Esophagus (tissue), 2 donors: ENCODE results near the gene EMP1. TPM values are rescaled to one million over a fixed set of nuclear protein-coding genes. Genes with fewer than 3 reads are reported as not detected.

ENCODE experiments used
- H3K27ac ChIP-seq, 2 donors: one replicate each; pipeline ENCODE4 v1.5.1; 2013; ENCODE audit warnings: low read depth in 2 of 2, mild to moderate bottlenecking in 2 of 2, inconsistent platforms in 1 of 2, low read length in 1 of 2, moderate library complexity in 1 of 2
- H3K27me3 ChIP-seq, 2 donors: one replicate each; pipeline ENCODE4 v1.6.1; 2013; ENCODE audit warnings: low read length in 2 of 2, control low read depth in 1 of 2, mild to moderate bottlenecking in 1 of 2; ENCODE audit not compliant: insufficient read depth in 2 of 2, control insufficient read depth in 1 of 2
- H3K36me3 ChIP-seq, 2 donors: one replicate each; pipeline ENCODE4 v1.6.1; 2013; ENCODE audit warnings: low read length in 1 of 2; ENCODE audit not compliant: control insufficient read depth in 2 of 2, insufficient read depth in 2 of 2
- H3K4me1 ChIP-seq, 2 donors: one replicate each; pipeline ENCODE4 v1.6.1; 2013; ENCODE audit warnings: low read length in 1 of 2; ENCODE audit not compliant: control insufficient read depth in 2 of 2, insufficient read depth in 2 of 2
- H3K4me3 ChIP-seq, 2 donors: one replicate each; pipeline ENCODE4 v1.5.1; 2013; ENCODE audit warnings: low read length in 2 of 2, mild to moderate bottlenecking in 2 of 2, low read depth in 1 of 2, moderate library complexity in 1 of 2
- H3K9me3 ChIP-seq, 2 donors: one replicate each; pipeline ENCODE4 v1.6.1; 2013; ENCODE audit warnings: mild to moderate bottlenecking in 2 of 2, low read depth in 1 of 2, low read length in 1 of 2, moderate library complexity in 1 of 2; ENCODE audit not compliant: control insufficient read depth in 2 of 2, insufficient read depth in 1 of 2
- WGBS, 2 donors: extraction: QIAGEN DNeasy Blood & Tissue Kit; methylation state at CpG; one replicate each; pipeline ENCODE4 v1.1.7; 2013; 5-methylcytosine and 5-hydroxymethylcytosine counted together
- polyA plus RNA-seq, 2 donors: library from polyadenylated mRNA; stranded (reverse); fragments of 200-250 nt; gene quantifications; one replicate each; pipeline ENCODE4 v1.2.3, GENCODE V29; 2013
- donor health status: healthy with polysubstance abuse.
- donor health status: Bipolar disorder and iron deficiency.

Gene EMP1
- polyA plus RNA-seq, 2 donors: 1,597 to 1,599 TPM

GRCh38 chr12:13156277-13156676 is 40.2 kb upstream of the EMP1 start:
- no peaks in the 10 kb centered on the region for H3K9me3 ChIP-seq
- H3K27me3 ChIP-seq: no peaks in the 10 kb centered on the region
- peaks cover 0 to 4% of the 10 kb centered on the region in 2 donors for H3K4me1 ChIP-seq
- 71 to 72% methylated on average over 2 of the region's 2 CpGs for WGBS, 2 donors
- H3K36me3 ChIP-seq: no peaks in the 10 kb centered on the region
- no peak overlapping the region for H3K27ac ChIP-seq
- no peak overlapping the region for H3K4me3 ChIP-seq

GRCh38 chr12:13161172-13161571 is 35.4 kb upstream of the EMP1 start:
- no peaks in the 10 kb centered on the region for H3K9me3 ChIP-seq
- no peaks in the 10 kb centered on the region for H3K27me3 ChIP-seq
- WGBS, 2 donors: 71 to 73% methylated on average over 3 of the region's 3 CpGs
- no peak overlapping the region for H3K4me3 ChIP-seq
- no peak overlapping the region for H3K27ac ChIP-seq
- no peaks in the 10 kb centered on the region for H3K36me3 ChIP-seq
- H3K4me1 ChIP-seq: peaks cover 0 to 5% of the 10 kb centered on the region in 2 donors

DNA sequence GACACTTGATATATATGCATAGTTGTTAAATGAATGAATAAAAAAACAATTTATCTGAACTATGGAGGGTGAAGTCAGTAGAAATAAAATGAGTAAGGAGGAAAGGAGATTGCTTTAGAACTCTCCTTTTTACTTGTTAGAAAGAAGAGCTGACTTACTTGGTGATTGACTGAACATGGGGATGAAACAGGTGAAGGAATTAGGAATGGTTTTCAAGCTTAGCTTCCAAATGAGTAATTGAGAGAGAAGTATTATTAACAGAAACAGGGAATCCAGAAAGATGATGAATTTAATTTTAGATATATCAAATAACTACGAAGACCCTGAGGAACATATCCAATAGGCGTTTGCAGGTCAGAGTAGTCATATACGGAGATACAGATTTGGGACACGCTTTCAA is 33.6 kb upstream of the EMP1 start:
- H3K4me1 ChIP-seq: peaks cover 0 to 7% of the 10 kb centered on the region in 2 donors
- H3K9me3 ChIP-seq: no peaks in the 10 kb centered on the region
- H3K4me3 ChIP-seq: no peak overlapping the region
- H3K27me3 ChIP-seq: no peaks in the 10 kb centered on the region
- H3K27ac ChIP-seq: no peak overlapping the region
- H3K36me3 ChIP-seq: no peaks in the 10 kb centered on the region
- WGBS, 2 donors: 97% methylated on average over 4 of the region's 4 CpGs

- no peaks in the 10 kb centered on the region for H3K36me3 ChIP-seq
- peaks cover 0 to 7% of the 10 kb centered on the region in 2 donors for H3K4me1 ChIP-seq
- 70 to 77% methylated on average over 8 of the region's 8 CpGs for WGBS, 2 donors
- no peaks in the 10 kb centered on the region for H3K9me3 ChIP-seq
- no peak overlapping the region for H3K4me3 ChIP-seq
- peak overlapping the region; percentile 78 to 92 for H3K27ac ChIP-seq
- H3K27me3 ChIP-seq: no peaks in the 10 kb centered on the region
Observed at GRCh38 chr12:13163868-13164635, 32.5 kb upstream of the EMP1 start.

- no peak overlapping the region for H3K4me3 ChIP-seq
Observed at GRCh38 chr12:13164921-13165616, 31.5 kb upstream of the EMP1 start.

GRCh38 chr12:13165617-13166041 is 30.9 kb upstream of the EMP1 start:
- Histone ChIP-seq H3K36me3 (no peaks in the 10 kb centered on the region), H3K27me3 (no peaks in the 10 kb centered on the region), H3K9me3 (no peaks in the 10 kb centered on the region), H3K4me1 (peaks cover 0 to 7% of the 10 kb centered on the region in 2 donors), H3K27ac (peak overlapping the region; percentile 92 to 96), H3K4me3 (no peak overlapping the region)
- WGBS, 2 donors: 9 to 17% methylated on average over 3 of the region's 3 CpGs

More at GRCh38 chr12:13164921-13165616, 31.5 kb upstream of the EMP1 start:
- 54 to 68% methylated on average over 5 of the region's 5 CpGs for WGBS, 2 donors
- Histone ChIP-seq H3K27ac (peak overlapping the region; percentile 92 to 96), H3K36me3 (no peaks in the 10 kb centered on the region), H3K27me3 (no peaks in the 10 kb centered on the region), H3K4me1 (peaks cover 0 to 7% of the 10 kb centered on the region in 2 donors), H3K9me3 (no peaks in the 10 kb centered on the region)

DNA sequence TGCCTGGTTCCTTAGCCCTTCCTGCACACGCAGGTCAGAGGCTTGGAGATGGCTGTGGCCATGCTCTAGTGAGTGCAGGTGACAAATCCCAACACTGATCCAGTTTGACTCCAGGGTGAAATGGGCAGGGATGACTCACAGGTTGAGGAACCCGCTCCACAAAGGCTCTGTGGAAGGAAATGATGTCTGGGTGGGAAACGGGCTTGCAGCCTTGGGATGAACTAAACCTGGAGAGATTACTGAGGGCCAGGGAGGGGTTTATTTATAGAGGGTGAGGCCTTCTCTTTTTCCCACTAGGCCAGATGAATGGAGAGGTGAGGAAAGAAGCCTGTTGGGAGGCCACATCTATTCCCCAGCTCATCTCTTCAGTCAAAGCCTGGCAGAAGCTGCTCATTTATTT is 29.3 kb upstream of the EMP1 start:
- Histone ChIP-seq H3K4me1 (peaks cover 2 to 14% of the 10 kb centered on the region in 2 donors), H3K4me3 (peak overlapping the region in 1 of 2 donors; percentile 22), H3K36me3 (no peaks in the 10 kb centered on the region), H3K27ac (peak overlapping the region; percentile 96 to 97), H3K9me3 (no peaks in the 10 kb centered on the region), H3K27me3 (no peaks in the 10 kb centered on the region)
- WGBS, 2 donors: 50 to 68% methylated on average over 3 of the region's 3 CpGs

- Histone ChIP-seq H3K27me3 (no peaks in the 10 kb centered on the region), H3K36me3 (no peaks in the 10 kb centered on the region), H3K27ac (peak overlapping the region; percentile 96 to 97), H3K9me3 (no peaks in the 10 kb centered on the region), H3K4me1 (peaks cover 2 to 16% of the 10 kb centered on the region in 2 donors), H3K4me3 (peak overlapping the region in 1 of 2 donors; percentile 22)
- 59 to 60% methylated on average over 4 of the region's 4 CpGs for WGBS, 2 donors
Observed at GRCh38 chr12:13167906-13168305, 28.6 kb upstream of the EMP1 start.

DNA sequence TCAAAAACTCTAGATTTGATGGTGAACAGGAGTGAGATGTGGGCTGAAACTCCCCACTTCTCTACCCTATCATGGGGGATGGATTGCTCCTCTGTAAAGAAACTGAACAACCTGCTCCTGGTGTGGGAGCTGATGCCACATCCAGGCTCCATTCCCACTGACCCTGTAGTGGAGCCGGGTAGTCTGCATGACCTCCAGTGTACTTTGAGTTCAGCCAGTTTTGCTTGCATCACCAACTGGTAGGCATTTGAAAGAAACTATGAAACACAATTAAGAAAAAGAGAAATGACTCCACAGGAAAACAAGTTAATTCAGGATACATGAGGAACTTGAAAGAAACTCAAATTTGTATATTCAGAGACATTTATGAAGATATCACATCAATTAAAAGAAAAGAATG is 27.3 kb upstream of the EMP1 start:
- H3K4me1 ChIP-seq: peaks cover 2 to 14% of the 10 kb centered on the region in 2 donors
- no peak overlapping the region for H3K4me3 ChIP-seq
- H3K9me3 ChIP-seq: no peaks in the 10 kb centered on the region
- H3K27ac ChIP-seq: peak overlapping the region; percentile 5 to 70
- WGBS, 2 donors: 69 to 77% methylated on average over 1 of the region's 1 CpG
- no peaks in the 10 kb centered on the region for H3K36me3 ChIP-seq
- H3K27me3 ChIP-seq: no peaks in the 10 kb centered on the region
